Amygdala (tissue), 56 donors: ENCODE measurements around the gene AQP9.
"Not testable (repeated sequence)": the region's sequence is repeated elsewhere in the genome, so short reads cannot be mapped to it uniquely, and the experiment has no call there.

Experiments
- DNase-seq, 56 donors: peaks; one replicate each; lab custom pipeline; 2025; lab: John Stamatoyannopoulos, UW

The AQP9 gene

GRCh38 chr15:58138106-58138505 lies at the start of gene AQP9:
AQP9 (plus strand) TSS chr15:58138381; CDS start chr15:58138566, 185 bp downstream.
- DNase-seq: no peak

- no peak for DNase-seq
Measured at GRCh38 chr15:58095415-58095814, 42.8 kb upstream of the AQP9 start.

GRCh38 chr15:58096529-58097084 lies 41.6 kb upstream of the AQP9 start:
- DNase-seq: no peak

- no peak for DNase-seq
Measured at GRCh38 chr15:58103482-58103881, 34.7 kb upstream of the AQP9 start.

- no peak for DNase-seq
Measured at GRCh38 chr15:58108117-58108516, 30.1 kb upstream of the AQP9 start.

- DNase-seq: no peak
Measured at GRCh38 chr15:58109419-58109818, 28.8 kb upstream of the AQP9 start.

- no peak for DNase-seq
Measured at GRCh38 chr15:58110999-58111717, 27.0 kb upstream of the AQP9 start.

- DNase-seq: no peak
Measured at GRCh38 chr15:58111718-58112104, 26.5 kb upstream of the AQP9 start.

- DNase-seq: not testable (repeated sequence)
Measured at GRCh38 chr15:58113358-58113757, 24.8 kb upstream of the AQP9 start.

- no peak for DNase-seq
Measured at GRCh38 chr15:58114388-58114787, 23.8 kb upstream of the AQP9 start.

- DNase-seq: no peak
Measured at GRCh38 chr15:58114812-58115211, 23.4 kb upstream of the AQP9 start.

GRCh38 chr15:58115692-58116091 lies 22.5 kb upstream of the AQP9 start:
- DNase-seq: no peak

GRCh38 chr15:58117619-58118018 lies 20.6 kb upstream of the AQP9 start:
- no peak for DNase-seq

- DNase-seq: no peak
Measured at GRCh38 chr15:58118272-58118671, 19.9 kb upstream of the AQP9 start.

- DNase-seq: no peak
Measured at GRCh38 chr15:58119016-58119415, 19.2 kb upstream of the AQP9 start.

GRCh38 chr15:58124585-58124984 lies 13.6 kb upstream of the AQP9 start:
- no peak for DNase-seq

GRCh38 chr15:58125333-58125732 lies 12.8 kb upstream of the AQP9 start:
- no peak for DNase-seq

GRCh38 chr15:58134886-58135285 lies 3.3 kb upstream of the AQP9 start:
- no peak for DNase-seq

- no peak for DNase-seq
Measured at GRCh38 chr15:58135511-58136174, 2.5 kb upstream of the AQP9 start.

GRCh38 chr15:58136731-58137130 lies 1.4 kb upstream of the AQP9 start:
- DNase-seq: no peak

- no peak for DNase-seq
Measured at GRCh38 chr15:58137686-58138085, 495 bp upstream of the AQP9 start.
